ENCODE results near the gene PRICKLE2. TPM values are rescaled to one million over a fixed set of nuclear protein-coding genes. Genes with fewer than 3 reads are reported as not detected.
"Not testable (repeated sequence)": the region's sequence is repeated elsewhere in the genome, so short reads cannot be mapped to it uniquely, and the experiment has no call there.

Gene PRICKLE2
- total and polyA plus RNA-seq, 4 donors: 0.89 to 8.0 (median 3.2) TPM

DNA sequence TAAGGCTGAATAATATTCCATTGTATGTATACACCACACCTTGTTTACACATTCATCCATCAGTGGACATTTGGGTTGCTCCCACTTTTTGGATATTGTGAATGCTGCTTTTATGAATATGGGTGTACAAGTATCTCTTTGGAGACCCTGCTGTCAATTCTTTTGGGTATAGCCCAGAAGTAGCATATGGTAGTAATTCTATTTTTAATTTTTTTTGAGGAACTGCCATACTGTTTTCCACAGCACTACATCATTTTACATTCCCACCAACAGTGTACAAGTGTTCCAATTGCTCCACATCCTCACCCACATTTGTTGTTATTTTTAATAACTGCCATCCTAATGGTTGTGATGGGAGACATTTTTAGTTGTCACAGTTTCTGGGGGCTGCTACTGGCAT lies 132.1 kb downstream of the PRICKLE2 start:
- no peak overlapping the region for H3K4me3 ChIP-seq (ENCODE audit: low read depth in 1 of 3, low read length in 3 of 3)
- H3K9ac ChIP-seq (ENCODE audit: low read depth in 1 of 2, low read length in 2 of 2): no peak overlapping the region
- no peak overlapping the region for H3K27ac ChIP-seq (ENCODE audit: low read depth in 1 of 2, low read length in 2 of 2)
- H3K4me1 ChIP-seq (ENCODE audit: control insufficient read depth in 4 of 4, insufficient read depth in 4 of 4, low read length in 3 of 4): no peaks in the 10 kb centered on the region
- no peaks in the 10 kb centered on the region for H3K36me3 ChIP-seq (ENCODE audit: control insufficient read depth in 4 of 4, insufficient read depth in 3 of 4, low read depth in 1 of 4, low read length in 3 of 4)
- no peaks in the 10 kb centered on the region for H3K27me3 ChIP-seq (ENCODE audit: control insufficient read depth in 4 of 4, insufficient read depth in 4 of 4, low read length in 3 of 4)
- TF ChIP-seq TAF1 (conservative IDR thresholded peaks at IDR 0.05): no peak
- no peak for TF ChIP-seq EGR1 (IDR thresholded peaks at IDR 0.05; ENCODE audit: low read depth in 2 of 2)
- TF ChIP-seq RXRA (IDR thresholded peaks at IDR 0.05): no peak
- no peak for TF ChIP-seq JUND (IDR thresholded peaks at IDR 0.05)
- no peak for TF ChIP-seq REST (IDR thresholded peaks at IDR 0.05)
- TF ChIP-seq HNF4A (conservative IDR thresholded peaks at IDR 0.05): no peak
- H3K9me3 ChIP-seq (ENCODE audit: control insufficient read depth in 4 of 4, low read length in 3 of 4): no peaks in the 10 kb centered on the region
- no peak for DNase-seq (ENCODE audit: low spot score)

DNA sequence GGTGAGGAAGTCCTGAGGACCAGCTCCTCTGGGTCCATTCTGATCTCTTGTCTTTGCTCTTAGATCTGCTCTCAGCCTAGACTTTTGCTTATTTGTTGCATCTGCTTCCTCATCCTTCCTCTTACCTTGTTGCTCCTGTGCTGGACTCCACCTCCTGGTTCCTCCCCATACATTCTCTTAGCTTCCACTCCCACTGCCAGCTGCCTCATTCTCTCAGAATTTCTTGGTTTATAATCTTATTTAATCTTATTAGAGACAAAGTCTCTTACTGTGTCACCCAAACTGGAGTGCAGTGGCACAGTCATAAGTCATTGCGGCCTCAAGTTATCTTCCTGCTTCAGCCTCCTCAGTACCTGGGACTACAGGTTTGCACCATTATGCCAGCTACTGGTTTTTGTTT lies 133.8 kb downstream of the PRICKLE2 start:
- Histone ChIP-seq H3K9me3 (ENCODE audit: control insufficient read depth in 4 of 4, low read length in 3 of 4) (no peaks in the 10 kb centered on the region), H3K9ac (ENCODE audit: low read depth in 1 of 2, low read length in 2 of 2) (no peak overlapping the region), H3K36me3 (ENCODE audit: control insufficient read depth in 4 of 4, insufficient read depth in 3 of 4, low read depth in 1 of 4, low read length in 3 of 4) (no peaks in the 10 kb centered on the region), H3K27me3 (ENCODE audit: control insufficient read depth in 4 of 4, insufficient read depth in 4 of 4, low read length in 3 of 4) (no peaks in the 10 kb centered on the region), H3K27ac (ENCODE audit: low read depth in 1 of 2, low read length in 2 of 2) (no peak overlapping the region), H3K4me3 (ENCODE audit: low read depth in 1 of 3, low read length in 3 of 3) (no peak overlapping the region), H3K4me1 (ENCODE audit: control insufficient read depth in 4 of 4, insufficient read depth in 4 of 4, low read length in 3 of 4) (no peaks in the 10 kb centered on the region)
- DNase-seq (ENCODE audit: low spot score): no peak
- WGBS: 96% methylated on average over 1 of the region's 1 CpG
- TF ChIP-seq RXRA (IDR thresholded peaks at IDR 0.05) (no peak), FOXA2 (IDR thresholded peaks at IDR 0.05) (no peak), HNF4A (conservative IDR thresholded peaks at IDR 0.05) (no peak), HNF4G (IDR thresholded peaks at IDR 0.05) (no peak), NR2F2 (IDR thresholded peaks at IDR 0.05) (no peak), JUND (IDR thresholded peaks at IDR 0.05) (no peak)

DNA sequence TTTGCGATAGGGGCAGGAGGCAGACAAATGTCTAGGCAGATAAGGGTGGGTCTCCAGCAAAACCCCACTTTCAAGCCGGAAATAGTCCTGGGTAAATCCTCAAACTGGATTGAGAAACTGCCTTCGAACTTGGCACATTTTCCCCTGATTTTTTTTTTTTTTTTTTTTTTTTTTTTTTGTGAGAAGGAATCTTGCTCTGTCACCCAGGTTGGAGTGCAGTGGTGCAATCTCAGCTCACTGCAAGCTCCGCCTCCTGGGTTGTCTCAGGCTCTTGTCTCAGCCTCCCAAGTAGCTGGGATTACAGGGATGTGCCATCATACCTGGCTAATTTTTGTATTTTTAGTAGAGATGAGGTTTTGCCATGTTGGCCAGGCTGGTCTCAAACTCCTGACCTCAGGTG lies 135.9 kb downstream of the PRICKLE2 start:
- H3K4me1 ChIP-seq (ENCODE audit: control insufficient read depth in 4 of 4, insufficient read depth in 4 of 4, low read length in 3 of 4); H3K4me3 ChIP-seq (ENCODE audit: low read depth in 1 of 3, low read length in 3 of 3); H3K36me3 ChIP-seq (ENCODE audit: control insufficient read depth in 4 of 4, insufficient read depth in 3 of 4, low read depth in 1 of 4, low read length in 3 of 4); H3K27me3 ChIP-seq (ENCODE audit: control insufficient read depth in 4 of 4, insufficient read depth in 4 of 4, low read length in 3 of 4); H3K9ac ChIP-seq (ENCODE audit: low read depth in 1 of 2, low read length in 2 of 2); H3K27ac ChIP-seq (ENCODE audit: low read depth in 1 of 2, low read length in 2 of 2); H3K9me3 ChIP-seq (ENCODE audit: control insufficient read depth in 4 of 4, low read length in 3 of 4); DNase-seq (ENCODE audit: low spot score): not testable (repeated sequence)
- 57% methylated on average over 4 of the region's 4 CpGs for WGBS

GRCh38 chr3:64088408-64089205 lies 136.7 kb downstream of the PRICKLE2 start:
- WGBS: 43% methylated on average over 1 of the region's 1 CpG
- Histone ChIP-seq H3K27me3 (ENCODE audit: control insufficient read depth in 4 of 4, insufficient read depth in 4 of 4, low read length in 3 of 4) (no peaks in the 10 kb centered on the region), H3K9ac (ENCODE audit: low read depth in 1 of 2, low read length in 2 of 2) (no peak overlapping the region), H3K27ac (ENCODE audit: low read depth in 1 of 2, low read length in 2 of 2) (no peak overlapping the region), H3K4me1 (ENCODE audit: control insufficient read depth in 4 of 4, insufficient read depth in 4 of 4, low read length in 3 of 4) (no peaks in the 10 kb centered on the region), H3K4me3 (ENCODE audit: low read depth in 1 of 3, low read length in 3 of 3) (no peak overlapping the region), H3K9me3 (ENCODE audit: control insufficient read depth in 4 of 4, low read length in 3 of 4) (no peaks in the 10 kb centered on the region), H3K36me3 (ENCODE audit: control insufficient read depth in 4 of 4, insufficient read depth in 3 of 4, low read depth in 1 of 4, low read length in 3 of 4) (no peaks in the 10 kb centered on the region)
- DNase-seq (ENCODE audit: low spot score): no peak
- TF ChIP-seq, protein P1, sequence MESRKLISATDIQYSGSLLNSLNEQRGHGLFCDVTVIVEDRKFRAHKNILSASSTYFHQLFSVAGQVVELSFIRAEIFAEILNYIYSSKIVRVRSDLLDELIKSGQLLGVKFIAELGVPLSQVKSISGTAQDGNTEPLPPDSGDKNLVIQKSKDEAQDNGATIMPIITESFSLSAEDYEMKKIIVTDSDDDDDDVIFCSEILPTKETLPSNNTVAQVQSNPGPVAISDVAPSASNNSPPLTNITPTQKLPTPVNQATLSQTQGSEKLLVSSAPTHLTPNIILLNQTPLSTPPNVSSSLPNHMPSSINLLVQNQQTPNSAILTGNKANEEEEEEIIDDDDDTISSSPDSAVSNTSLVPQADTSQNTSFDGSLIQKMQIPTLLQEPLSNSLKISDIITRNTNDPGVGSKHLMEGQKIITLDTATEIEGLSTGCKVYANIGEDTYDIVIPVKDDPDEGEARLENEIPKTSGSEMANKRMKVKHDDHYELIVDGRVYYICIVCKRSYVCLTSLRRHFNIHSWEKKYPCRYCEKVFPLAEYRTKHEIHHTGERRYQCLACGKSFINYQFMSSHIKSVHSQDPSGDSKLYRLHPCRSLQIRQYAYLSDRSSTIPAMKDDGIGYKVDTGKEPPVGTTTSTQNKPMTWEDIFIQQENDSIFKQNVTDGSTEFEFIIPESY (IDR thresholded peaks at IDR 0.05): no peak
- TF ChIP-seq FOXA2 (IDR thresholded peaks at IDR 0.05) (no peak), GABPA (IDR thresholded peaks at IDR 0.05 in 1 of 2, conservative IDR thresholded peaks at IDR 0.05 in 1 of 2) (no peak), FOXA1 (IDR thresholded peaks at IDR 0.05) (no peak), TAF1 (conservative IDR thresholded peaks at IDR 0.05) (no peak), RAD21 (IDR thresholded peaks at IDR 0.05) (no peak), CTCF (IDR thresholded peaks at IDR 0.05; ENCODE audit: low read depth, low read length, missing input control) (no peak), YY1 (IDR thresholded peaks at IDR 0.05) (no peak), HNF4G (IDR thresholded peaks at IDR 0.05) (no peak), RXRA (IDR thresholded peaks at IDR 0.05) (no peak)
- TF ChIP-seq, protein P2, sequence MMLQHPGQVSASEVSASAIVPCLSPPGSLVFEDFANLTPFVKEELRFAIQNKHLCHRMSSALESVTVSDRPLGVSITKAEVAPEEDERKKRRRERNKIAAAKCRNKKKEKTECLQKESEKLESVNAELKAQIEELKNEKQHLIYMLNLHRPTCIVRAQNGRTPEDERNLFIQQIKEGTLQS (IDR thresholded peaks at IDR 0.05): no peak

Measured in liver (tissue), 9 donors.